ENCODE measurements around the gene SAMD15.
"Not testable (repeated sequence)": the region's sequence is repeated elsewhere in the genome, so short reads cannot be mapped to it uniquely, and the experiment has no call there.

SAMD15 gene

DNA sequence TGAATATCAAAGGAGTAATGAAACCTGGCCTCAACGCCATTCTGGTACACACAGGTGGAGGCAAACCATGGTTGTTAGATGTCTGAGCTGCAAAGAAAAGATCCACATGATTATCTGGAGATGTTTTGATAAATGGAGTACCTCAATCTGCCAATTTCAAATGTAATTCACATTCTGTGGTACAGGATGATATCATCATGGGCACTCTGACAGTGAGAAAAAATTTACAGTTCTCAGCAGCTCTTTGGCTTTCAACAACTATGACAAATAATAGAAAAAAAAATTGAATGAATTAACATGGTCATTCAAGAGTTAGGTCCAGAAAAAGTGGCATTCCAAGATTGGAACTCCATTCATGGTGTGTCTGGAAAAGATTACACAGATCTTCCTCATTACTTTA is 17.6 kb upstream of the SAMD15 start:
- Mint-ChIP-seq H3K4me3 (no peak overlapping the region), H3K36me3 (peaks cover 3% of the 10 kb centered on the region), H3K9me3 (no peaks in the 10 kb centered on the region), H3K27ac (no peak overlapping the region), H3K4me1 (peaks cover 1% of the 10 kb centered on the region), H3K27me3 (no peaks in the 10 kb centered on the region)

DNA sequence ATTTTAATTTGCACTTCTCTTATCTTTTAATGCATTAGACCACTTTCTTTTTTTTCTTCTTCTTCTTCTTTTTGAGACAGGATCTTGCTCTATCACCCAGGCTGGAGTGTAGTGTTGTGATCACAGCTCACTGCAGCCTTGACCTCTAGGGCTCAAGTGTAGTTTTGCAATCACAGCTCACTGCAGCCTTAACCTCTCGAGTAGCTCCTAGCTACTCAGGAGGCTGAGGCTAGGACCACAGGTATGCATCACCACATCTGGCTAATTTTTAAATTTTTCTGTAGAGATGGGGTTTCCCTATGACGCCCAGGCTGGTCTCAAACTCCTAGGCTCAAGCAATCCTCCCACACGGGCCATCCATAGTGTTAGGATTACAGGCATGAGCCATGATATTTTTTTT is 13.0 kb upstream of the SAMD15 start:
- no peak overlapping the region for H3K4me3 Mint-ChIP-seq
- no peaks in the 10 kb centered on the region for H3K27me3 Mint-ChIP-seq
- H3K4me1 Mint-ChIP-seq, result peaks cover 6% of the 10 kb centered on the region
- H3K27ac Mint-ChIP-seq, result no peak overlapping the region
- no peaks in the 10 kb centered on the region for H3K9me3 Mint-ChIP-seq
- H3K36me3 Mint-ChIP-seq, result peaks cover 3% of the 10 kb centered on the region

DNA sequence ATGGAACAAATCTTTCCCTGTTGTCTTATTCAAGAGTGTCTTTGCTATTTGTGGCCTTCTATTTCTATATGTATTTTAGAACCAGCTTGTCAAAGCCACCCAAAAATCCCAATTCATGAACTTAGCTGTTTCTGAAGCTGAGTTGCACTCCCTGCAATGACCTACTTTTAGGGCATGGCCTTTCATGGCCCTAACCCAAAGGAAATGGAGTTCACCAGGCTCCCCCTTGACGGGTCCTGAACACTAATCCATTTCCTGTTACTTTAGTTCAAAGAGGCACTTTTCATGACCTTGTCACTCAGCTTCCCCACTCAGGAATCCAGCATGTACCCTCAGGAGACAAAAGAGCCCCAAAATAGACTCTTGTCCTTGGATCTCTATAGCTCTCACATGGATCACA is 7.9 kb upstream of the SAMD15 start:
- H3K4me1 Mint-ChIP-seq, result peaks cover 33% of the 10 kb centered on the region
- peaks cover 3% of the 10 kb centered on the region for H3K36me3 Mint-ChIP-seq
- H3K27me3 Mint-ChIP-seq, result no peaks in the 10 kb centered on the region
- no peak overlapping the region for H3K27ac Mint-ChIP-seq
- H3K9me3 Mint-ChIP-seq, result no peaks in the 10 kb centered on the region
- no peak overlapping the region for H3K4me3 Mint-ChIP-seq

DNA sequence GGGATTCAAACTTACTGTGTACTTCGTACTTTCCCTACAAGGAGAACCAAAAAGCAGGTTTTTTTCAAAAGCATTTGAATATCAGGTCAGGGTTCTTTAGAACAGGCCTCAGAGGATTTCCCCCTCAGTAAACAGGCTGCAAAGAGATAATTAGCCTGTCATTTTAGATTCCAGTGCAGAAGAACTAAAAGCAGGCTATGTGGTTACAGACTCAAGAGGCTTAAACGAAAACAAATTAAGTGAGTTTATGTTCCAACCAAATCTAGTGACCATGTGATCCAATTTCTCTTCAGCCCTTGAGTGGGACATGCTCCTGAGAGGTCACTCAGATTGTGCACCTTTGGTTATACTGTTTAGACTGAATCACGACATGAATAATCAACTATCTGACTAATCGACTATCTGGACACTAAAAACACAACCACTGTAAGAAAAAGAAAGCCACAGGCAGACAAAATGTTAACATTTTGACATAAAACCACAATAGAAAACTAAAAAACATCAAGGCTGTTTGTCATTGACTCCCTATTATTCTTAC is 4.8 kb upstream of the SAMD15 start:
- H3K36me3 Mint-ChIP-seq, result peaks cover 3% of the 10 kb centered on the region
- no peak overlapping the region for H3K4me3 Mint-ChIP-seq
- H3K27ac Mint-ChIP-seq, result no peak overlapping the region
- no peaks in the 10 kb centered on the region for H3K27me3 Mint-ChIP-seq
- H3K4me1 Mint-ChIP-seq, result peaks cover 50% of the 10 kb centered on the region
- H3K9me3 Mint-ChIP-seq, result no peaks in the 10 kb centered on the region

DNA sequence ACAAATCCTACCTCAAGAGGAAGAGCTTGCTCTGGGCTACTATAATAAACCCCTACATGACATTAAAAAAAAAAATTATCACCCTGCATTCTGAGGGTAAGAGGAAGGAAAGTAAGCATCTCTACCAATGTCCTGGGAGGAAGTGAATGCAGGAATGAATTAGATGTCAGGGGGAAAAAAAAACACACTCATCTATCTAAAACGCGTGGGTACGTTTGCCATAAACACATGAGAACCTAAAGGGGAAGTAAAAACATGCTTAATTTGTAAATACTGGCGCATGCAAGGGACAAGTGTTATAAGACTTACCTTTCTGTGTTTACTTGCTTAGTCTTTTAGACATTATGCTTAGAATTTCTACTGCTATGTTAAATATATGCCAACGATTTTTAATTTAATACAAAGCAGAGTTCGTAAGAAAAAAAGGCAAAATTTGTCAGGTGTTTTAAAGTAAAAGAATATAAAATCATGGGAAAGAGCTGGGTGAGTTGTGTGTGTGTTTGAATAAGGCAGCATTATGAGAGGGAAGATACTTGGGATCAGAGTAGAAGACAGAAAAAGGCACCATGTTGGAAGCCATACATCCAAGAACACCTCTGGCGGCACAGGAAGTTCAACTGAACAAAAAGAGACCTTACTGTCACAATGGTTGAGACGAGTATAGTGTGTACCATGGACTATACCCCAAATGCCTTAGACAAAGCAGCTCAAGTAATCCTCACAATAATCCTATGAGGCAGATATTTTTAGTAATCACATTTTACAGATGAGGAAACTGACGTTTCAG is 1.8 kb upstream of the SAMD15 start:
- H3K4me1 Mint-ChIP-seq, result peaks cover 37% of the 10 kb centered on the region
- no peak overlapping the region for H3K27ac Mint-ChIP-seq
- peak overlapping the region; percentile 91 for H3K4me3 Mint-ChIP-seq
- no peaks in the 10 kb centered on the region for H3K9me3 Mint-ChIP-seq
- H3K36me3 Mint-ChIP-seq, result peaks cover 3% of the 10 kb centered on the region
- H3K27me3 Mint-ChIP-seq, result no peaks in the 10 kb centered on the region

DNA sequence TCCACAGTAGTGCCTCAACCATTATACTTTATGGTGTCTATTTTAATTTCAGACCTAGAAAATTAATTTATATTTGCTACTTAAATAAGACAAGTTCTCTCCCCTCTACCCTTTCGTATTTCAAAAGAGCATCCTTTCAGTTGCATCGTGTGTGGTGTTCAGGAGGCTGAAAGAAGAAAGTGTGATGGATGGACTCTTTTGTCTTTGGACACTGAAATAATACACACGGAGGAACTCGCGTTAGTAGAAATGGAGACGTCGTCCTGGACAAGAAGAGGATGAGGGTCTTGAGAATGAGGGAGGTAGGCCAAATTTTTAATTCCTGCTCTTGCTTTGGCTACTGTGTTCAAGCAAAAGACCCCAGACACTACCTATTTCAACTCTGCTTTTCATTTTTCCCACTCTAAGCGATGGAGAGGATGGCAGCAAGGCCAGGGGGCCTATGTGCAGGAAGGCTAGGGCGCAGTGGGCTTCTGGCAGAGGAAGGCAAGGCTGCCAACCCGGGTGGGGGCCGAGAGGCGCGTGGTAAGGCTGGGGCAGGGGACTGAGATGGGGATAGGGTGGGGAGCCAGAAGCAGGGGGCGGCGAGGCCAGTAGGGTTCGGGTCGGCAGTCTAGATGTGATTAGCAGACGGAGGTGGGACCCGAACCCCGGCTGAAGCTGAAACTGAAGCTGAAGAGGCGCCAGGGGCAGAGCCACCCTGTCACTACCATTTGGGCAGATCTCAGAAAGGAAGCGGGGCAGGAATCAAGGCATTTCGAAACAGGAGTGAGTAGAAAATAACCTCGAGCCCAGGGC is 1.0 kb upstream of the SAMD15 start:
- no peaks in the 10 kb centered on the region for H3K27me3 Mint-ChIP-seq
- H3K36me3 Mint-ChIP-seq, result peaks cover 3% of the 10 kb centered on the region
- peak overlapping the region; percentile 91 for H3K4me3 Mint-ChIP-seq
- H3K27ac Mint-ChIP-seq, result peak overlapping the region; percentile 81
- no peaks in the 10 kb centered on the region for H3K9me3 Mint-ChIP-seq
- H3K4me1 Mint-ChIP-seq, result peaks cover 37% of the 10 kb centered on the region

DNA sequence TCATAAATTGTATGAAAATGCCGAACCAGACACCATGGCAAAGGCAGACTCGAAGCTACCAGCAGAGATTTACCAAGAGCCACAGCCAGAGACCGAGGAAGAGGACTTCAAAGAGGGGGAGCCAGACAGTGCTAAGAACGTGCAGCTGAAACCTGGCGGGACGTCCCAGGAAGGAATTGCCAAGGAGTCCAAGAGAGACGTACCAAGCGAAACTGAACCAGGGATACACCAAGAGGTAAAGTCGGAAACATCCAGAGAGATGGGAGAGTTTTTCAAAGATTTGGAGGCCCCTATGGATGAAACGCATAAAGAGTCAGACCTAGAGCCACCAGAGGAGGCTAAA is 294 bp downstream of the SAMD15 start:
- no peak overlapping the region for H3K4me3 Mint-ChIP-seq
- no peaks in the 10 kb centered on the region for H3K9me3 Mint-ChIP-seq
- peaks cover 3% of the 10 kb centered on the region for H3K36me3 Mint-ChIP-seq
- no peak overlapping the region for H3K27ac Mint-ChIP-seq
- no peaks in the 10 kb centered on the region for H3K27me3 Mint-ChIP-seq
- peaks cover 34% of the 10 kb centered on the region for H3K4me1 Mint-ChIP-seq

DNA sequence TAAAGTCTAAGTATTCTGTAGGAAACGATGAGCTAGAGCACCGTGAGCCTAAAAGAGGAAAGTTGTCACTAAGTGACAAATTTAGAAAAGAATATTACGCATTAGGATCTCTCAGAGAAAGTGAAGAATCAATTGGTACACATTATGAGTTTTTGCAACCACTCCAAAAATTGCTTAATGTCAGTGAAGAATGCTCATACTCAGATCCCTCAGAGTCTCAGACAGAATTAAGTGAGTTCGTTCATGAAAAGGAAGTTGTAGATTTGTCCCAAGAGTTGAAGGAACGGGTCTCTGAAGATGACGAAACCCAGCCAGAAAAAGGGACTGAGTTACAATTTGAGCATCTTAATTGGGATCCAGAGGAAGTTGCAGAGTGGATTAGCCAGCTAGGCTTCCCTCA is 1.5 kb downstream of the SAMD15 start:
- Mint-ChIP-seq H3K4me1 (peaks cover 24% of the 10 kb centered on the region), H3K4me3 (no peak overlapping the region), H3K27me3 (no peaks in the 10 kb centered on the region), H3K9me3 (no peaks in the 10 kb centered on the region), H3K27ac (no peak overlapping the region), H3K36me3 (peaks cover 3% of the 10 kb centered on the region)

DNA sequence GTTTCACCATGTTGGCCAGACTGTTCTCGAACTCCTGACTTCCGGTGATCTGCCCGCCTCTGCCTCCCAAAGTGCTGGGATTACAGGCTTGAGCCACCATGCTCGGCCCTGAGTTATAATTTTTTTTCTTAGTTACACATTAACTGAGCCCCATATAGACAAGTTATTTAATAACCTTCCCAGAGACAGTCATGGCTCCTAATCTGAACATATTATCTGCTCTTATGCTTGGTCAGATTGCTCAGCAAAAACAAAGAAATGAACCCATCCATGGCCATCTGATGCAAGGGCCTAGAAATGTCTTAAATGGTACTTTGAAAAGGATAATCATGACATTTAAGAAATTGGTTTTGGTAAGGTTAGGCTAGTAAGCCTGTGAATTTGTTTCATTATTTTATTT is 13.0 kb downstream of the SAMD15 start:
- Mint-ChIP-seq H3K9me3 (no peaks in the 10 kb centered on the region), H3K36me3 (no peaks in the 10 kb centered on the region), H3K4me1 (no peaks in the 10 kb centered on the region), H3K27me3 (no peaks in the 10 kb centered on the region), H3K27ac (no peak overlapping the region), H3K4me3 (no peak overlapping the region)

DNA sequence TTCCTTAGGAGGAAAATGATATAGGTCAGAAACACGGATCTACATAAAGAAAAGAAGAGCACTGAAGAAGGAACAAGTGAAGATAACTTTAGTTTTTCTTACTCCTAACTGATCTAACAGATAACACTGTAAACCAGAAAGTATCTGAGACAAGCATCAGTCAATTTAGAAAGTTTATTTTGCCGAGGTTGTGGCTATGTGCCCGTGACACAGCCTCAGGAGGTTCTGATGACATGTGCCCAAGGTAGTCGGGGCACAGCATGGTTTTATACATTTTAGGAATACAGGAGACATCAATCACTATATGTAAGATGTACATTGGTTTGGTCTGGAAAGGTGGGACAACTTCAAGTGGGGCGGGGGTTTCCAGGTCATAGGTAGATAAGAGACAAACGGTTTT is 23.0 kb downstream of the SAMD15 start:
- Mint-ChIP-seq H3K9me3 (no peaks in the 10 kb centered on the region), H3K36me3 (peaks cover 14% of the 10 kb centered on the region), H3K27me3 (no peaks in the 10 kb centered on the region), H3K27ac (no peak overlapping the region), H3K4me3 (no peak overlapping the region), H3K4me1 (no peaks in the 10 kb centered on the region)

DNA sequence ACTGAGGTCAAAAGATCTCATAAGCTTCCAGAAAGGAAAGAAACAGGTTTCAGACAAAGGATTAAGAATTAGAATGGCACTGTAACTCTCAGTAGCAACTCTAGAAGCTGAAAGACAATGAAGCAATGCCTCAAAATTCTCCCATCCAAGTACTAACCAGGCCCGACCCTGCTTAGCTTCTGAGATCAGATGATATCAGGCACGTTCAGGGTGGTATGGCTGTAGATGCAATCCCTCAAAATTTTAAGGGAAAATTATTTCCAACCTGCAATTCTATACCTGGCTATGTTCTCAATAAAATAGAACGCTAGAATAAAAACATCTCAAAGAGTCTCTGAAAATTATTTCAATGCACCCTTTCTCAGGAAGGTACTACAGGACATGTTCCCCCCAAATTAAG is 26.6 kb downstream of the SAMD15 start:
- Mint-ChIP-seq H3K4me3 (no peak overlapping the region), H3K36me3 (peaks cover 9% of the 10 kb centered on the region), H3K9me3 (no peaks in the 10 kb centered on the region), H3K4me1 (peaks cover 11% of the 10 kb centered on the region), H3K27ac (no peak overlapping the region), H3K27me3 (no peaks in the 10 kb centered on the region)

DNA sequence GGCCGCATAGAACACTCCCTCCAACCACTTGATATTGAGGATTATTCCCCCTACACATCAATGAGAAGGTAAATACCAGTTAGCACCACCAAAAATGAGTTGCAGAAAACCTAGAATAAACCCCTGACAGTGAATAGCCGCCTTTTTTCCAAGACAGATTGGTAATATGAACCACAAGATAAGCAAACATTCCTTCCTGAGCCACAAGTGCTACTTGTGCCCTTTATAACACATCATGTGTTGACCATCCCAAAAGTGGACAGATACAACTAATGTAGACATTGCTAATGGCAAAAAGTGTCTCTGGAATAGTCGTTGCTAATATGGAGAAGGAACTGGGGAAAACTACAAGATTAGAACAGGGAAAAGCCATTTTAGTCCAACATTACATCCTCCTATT is 28.9 kb downstream of the SAMD15 start:
- Mint-ChIP-seq H3K4me1 (peaks cover 11% of the 10 kb centered on the region), H3K27me3 (no peaks in the 10 kb centered on the region), H3K4me3 (no peak overlapping the region), H3K27ac (no peak overlapping the region), H3K9me3 (no peaks in the 10 kb centered on the region), H3K36me3 (peaks cover 6% of the 10 kb centered on the region)

DNA sequence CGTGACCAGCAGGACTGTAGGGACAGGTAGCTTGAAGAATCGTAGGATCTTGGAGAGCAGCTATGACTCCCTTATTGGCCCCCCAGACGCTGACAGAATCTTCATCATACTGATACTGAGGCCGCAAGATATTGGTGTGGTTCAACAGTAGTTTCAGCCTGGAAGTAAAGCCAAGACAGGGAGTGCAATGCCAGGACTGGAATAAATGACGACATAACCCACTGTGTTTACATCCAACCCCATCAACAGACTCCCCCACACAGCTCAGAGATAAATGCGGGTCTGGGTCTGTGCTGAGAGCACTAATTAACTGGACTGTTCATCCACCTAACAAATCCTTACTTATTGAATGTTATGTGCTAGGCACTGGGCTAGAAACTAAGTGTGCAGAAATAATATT is 29.5 kb downstream of the SAMD15 start:
- Mint-ChIP-seq H3K27me3 (no peaks in the 10 kb centered on the region), H3K9me3 (no peaks in the 10 kb centered on the region), H3K27ac (no peak overlapping the region), H3K36me3 (peaks cover 5% of the 10 kb centered on the region), H3K4me1 (peaks cover 11% of the 10 kb centered on the region), H3K4me3 (no peak overlapping the region)

DNA sequence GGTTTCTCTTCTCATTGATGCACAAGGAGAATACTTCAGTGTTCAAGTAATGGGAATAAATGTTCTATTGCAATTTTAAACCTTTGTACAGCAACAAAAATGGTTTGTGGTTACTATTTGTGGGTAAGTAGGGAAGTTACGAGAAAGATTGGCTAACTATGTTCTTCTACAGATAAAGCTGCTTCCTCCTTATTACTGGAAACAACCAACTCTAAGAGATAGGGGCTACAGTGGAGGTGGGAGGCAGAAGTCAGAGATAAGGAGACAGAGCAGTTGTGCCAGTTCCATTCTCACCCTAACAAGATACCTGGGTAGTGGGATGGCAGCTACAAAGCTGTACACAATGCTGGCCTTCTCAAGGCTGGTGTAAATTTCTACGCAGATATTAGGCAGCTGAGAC is 30.0 kb downstream of the SAMD15 start:
- Mint-ChIP-seq H3K36me3 (peaks cover 2% of the 10 kb centered on the region), H3K9me3 (no peaks in the 10 kb centered on the region), H3K4me3 (no peak overlapping the region), H3K4me1 (peaks cover 11% of the 10 kb centered on the region), H3K27ac (no peak overlapping the region), H3K27me3 (no peaks in the 10 kb centered on the region)

DNA sequence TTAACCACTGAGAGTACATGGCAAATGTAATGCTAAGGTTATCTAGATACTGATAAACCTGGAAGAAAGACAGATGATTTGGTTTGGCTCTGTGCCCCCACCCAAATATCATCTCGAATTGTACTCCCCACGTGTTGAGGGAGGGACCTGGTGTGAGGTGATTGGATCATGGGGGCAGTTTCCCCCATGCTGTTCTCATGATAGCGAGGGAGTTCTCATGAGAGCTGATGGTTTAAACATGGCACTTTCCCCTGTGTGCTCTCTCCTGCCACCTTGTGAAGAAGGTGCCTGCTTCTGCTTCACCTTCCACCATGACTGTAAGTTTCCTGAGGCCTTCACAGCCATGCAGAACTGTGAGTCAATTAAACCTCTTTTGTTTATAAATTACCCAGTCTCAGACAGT is 32.0 kb downstream of the SAMD15 start:
- Mint-ChIP-seq H3K36me3 (peaks cover 2% of the 10 kb centered on the region), H3K4me1 (peaks cover 11% of the 10 kb centered on the region), H3K4me3 (no peak overlapping the region), H3K27ac (no peak overlapping the region), H3K9me3 (no peaks in the 10 kb centered on the region), H3K27me3 (no peaks in the 10 kb centered on the region)

DNA sequence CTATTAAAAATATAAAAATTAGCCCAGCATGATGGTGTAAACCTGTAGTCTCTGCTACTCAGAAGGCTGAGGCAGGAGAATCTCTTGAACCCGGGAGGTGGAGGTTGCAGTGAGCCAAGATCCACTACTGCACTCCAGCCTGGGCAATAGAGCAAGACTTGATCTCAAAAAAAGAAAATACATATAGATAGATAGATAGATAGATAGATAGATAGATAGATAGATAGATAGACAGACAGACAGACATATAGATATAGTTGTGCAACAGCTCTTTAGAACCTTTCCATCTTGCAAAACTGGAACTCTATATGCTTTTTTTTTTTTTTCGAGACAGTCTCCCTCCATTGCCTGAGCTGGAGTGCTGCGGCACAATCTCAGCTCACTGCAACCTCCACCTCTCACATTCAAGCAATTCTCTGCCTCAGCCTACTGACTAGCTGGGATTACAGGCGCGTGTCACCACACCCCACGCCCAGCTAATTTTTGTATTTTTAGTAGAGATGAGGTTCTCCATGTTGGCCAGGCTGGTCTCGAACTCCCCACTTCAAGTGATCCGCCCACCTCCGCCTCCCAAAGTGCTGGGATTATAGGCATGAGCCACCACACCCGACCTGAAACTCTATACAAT is 38.3 kb downstream of the SAMD15 start:
- Mint-ChIP-seq H3K9me3 (peaks cover 21% of the 10 kb centered on the region), H3K36me3 (peaks cover 12% of the 10 kb centered on the region)
- not testable (repeated sequence) for H3K4me3 Mint-ChIP-seq, H3K27me3 Mint-ChIP-seq, H3K27ac Mint-ChIP-seq, H3K4me1 Mint-ChIP-seq
